Activated CD8-positive, alpha-beta T cell treated with anti-CD3 and anti-CD28 coated beads for 36 hours (primary cell): Measurements from ENCODE around the gene KRT24. TPM values are rescaled to one million over a fixed set of nuclear protein-coding genes. Genes with fewer than 3 reads are reported as not detected.

Experiments used
- ATAC-seq: fragments of 200-7000 bp; cut with Tn5 transposase; one replicate; pipeline ENCODE4 v1.10.0; 2021; ENCODE audit warnings: mild to moderate bottlenecking, moderate library complexity
- CTCF ChIA-PET: fragments of 350-600 bp; sonication (Branson Sonifier 250); formaldehyde crosslinking; loops from one replicate; lab custom pipeline; 2021; ENCODE audit warnings: antibody characterized with exemption; lab: Charles Lee
- POLR2A ChIA-PET: fragments of 350-600 bp; sonication (Branson Sonifier 250); formaldehyde crosslinking; loops from one replicate; lab custom pipeline; 2021; ENCODE audit warnings: antibody characterized with exemption; lab: Charles Lee
- DNase-seq: peaks from one replicate; pipeline ENCODE4 v3.0.0-alpha.2; 2020
- H3K27ac Mint-ChIP-seq: one replicate; pipeline ENCODE4 v1.8.0; 2021; ENCODE audit warnings: mild to moderate bottlenecking, mixed read lengths
- H3K27me3 Mint-ChIP-seq: one replicate; pipeline ENCODE4 v1.8.0; 2021; ENCODE audit warnings: mixed read lengths
- H3K36me3 Mint-ChIP-seq: one replicate; pipeline ENCODE4 v1.8.0; 2021; ENCODE audit warnings: low read depth, mixed read lengths
- H3K4me1 Mint-ChIP-seq: one replicate; pipeline ENCODE4 v1.8.0; 2021; ENCODE audit warnings: low read depth, mixed read lengths
- H3K4me3 Mint-ChIP-seq: one replicate; pipeline ENCODE4 v1.8.0; 2021; ENCODE audit warnings: mild to moderate bottlenecking, moderate library complexity, mixed read lengths
- H3K9me3 Mint-ChIP-seq: one replicate; pipeline ENCODE4 v1.8.0; 2021; ENCODE audit warnings: mixed read lengths
- CTCF ChIP-seq: fragments of 200-600 bp; IDR thresholded peaks from one replicate; pipeline ENCODE4 v1.8.0; 2022; ENCODE audit warnings: antibody characterized with exemption, mild to moderate bottlenecking
- intact Hi-C: fragments of 100-400 bp; cut with micrococcal nuclease; formaldehyde crosslinking; loops from one replicate; pipeline ENCODE4 v1.10.0; 2022
- total RNA-seq, 2 experiments: library from RNA; stranded (reverse); gene quantifications; one replicate each; pipeline ENCODE4 v1.2.3, GENCODE V29; 2021

The KRT24 gene
- total RNA-seq, 2 experiments from 2014 or later = not detected

GRCh38 chr17:40714473-40714872 lies 10.9 kb upstream of the KRT24 start:
- ATAC-seq = no peak
- Mint-ChIP-seq H3K4me1 (no peaks in the 10 kb centered on the region), H3K9me3 (no peaks in the 10 kb centered on the region), H3K27ac (no peak overlapping the region), H3K27me3 (peaks cover 5% of the 10 kb centered on the region), H3K4me3 (no peak overlapping the region), H3K36me3 (no peaks in the 10 kb centered on the region)
- POLR2A ChIA-PET = no interaction called here
- intact Hi-C loops = no loop called here
- TF ChIP-seq CTCF = no peak
- CTCF ChIA-PET = no interaction called here
- no peak for DNase-seq

GRCh38 chr17:40707745-40708144 lies 4.2 kb upstream of the KRT24 start:
- ChIA-PET POLR2A (no interaction called here), CTCF (no interaction called here)
- H3K36me3 Mint-ChIP-seq = no peaks in the 10 kb centered on the region
- H3K4me3 Mint-ChIP-seq = no peak overlapping the region
- no peaks in the 10 kb centered on the region for H3K9me3 Mint-ChIP-seq
- TF ChIP-seq CTCF = no peak
- no peaks in the 10 kb centered on the region for H3K4me1 Mint-ChIP-seq
- peaks cover 15% of the 10 kb centered on the region for H3K27me3 Mint-ChIP-seq
- DNase-seq (no peak), ATAC-seq (no peak)
- intact Hi-C loops = no loop called here
- no peak overlapping the region for H3K27ac Mint-ChIP-seq

GRCh38 chr17:40705584-40705983 lies 2.0 kb upstream of the KRT24 start:
- ChIA-PET CTCF (interaction anchor here (0.8 to 1.3 kb wide), 2 partner anchors 9 to 86 kb away, joined by 3 to 5 read pairs; no protein-coding TSS in a partner anchor), POLR2A (interaction anchor here (0.7 kb wide), 1 partner anchor 151 kb away, joined by 4 read pairs; no protein-coding TSS in a partner anchor)
- intact Hi-C loops = no loop called here
- Mint-ChIP-seq H3K9me3 (no peaks in the 10 kb centered on the region), H3K27ac (no peak overlapping the region), H3K4me3 (no peak overlapping the region), H3K4me1 (no peaks in the 10 kb centered on the region), H3K27me3 (peaks cover 15% of the 10 kb centered on the region), H3K36me3 (no peaks in the 10 kb centered on the region)
- DNase-seq (no peak), ATAC-seq (no peak)
- no peak for TF ChIP-seq CTCF

- Mint-ChIP-seq H3K4me3 (no peak overlapping the region), H3K27me3 (peaks cover 16% of the 10 kb centered on the region), H3K4me1 (no peaks in the 10 kb centered on the region), H3K27ac (no peak overlapping the region), H3K9me3 (no peaks in the 10 kb centered on the region), H3K36me3 (no peaks in the 10 kb centered on the region)
- DNase-seq (no peak), ATAC-seq (no peak)
- ChIA-PET POLR2A (no interaction called here), CTCF (interaction anchor here (1.5 kb wide), 1 partner anchor 82 kb away, joined by 3 read pairs; no protein-coding TSS in a partner anchor)
- TF ChIP-seq CTCF = no peak
- intact Hi-C loops = no loop called here
These were observed 1.3 kb downstream of the KRT24 start for GRCh38 chr17:40702271-40702670.

- TF ChIP-seq CTCF = no peak
- intact Hi-C loops = no loop called here
- H3K36me3 Mint-ChIP-seq = no peaks in the 10 kb centered on the region
- H3K9me3 Mint-ChIP-seq = no peaks in the 10 kb centered on the region
- POLR2A ChIA-PET = no interaction called here
- H3K27me3 Mint-ChIP-seq = peaks cover 16% of the 10 kb centered on the region
- ATAC-seq (no peak), DNase-seq (no peak)
- H3K27ac Mint-ChIP-seq = no peak overlapping the region
- CTCF ChIA-PET = no interaction called here
- no peaks in the 10 kb centered on the region for H3K4me1 Mint-ChIP-seq
- no peak overlapping the region for H3K4me3 Mint-ChIP-seq
These were observed 3.7 kb downstream of the KRT24 start for GRCh38 chr17:40699853-40700252.
